Keratinocyte (primary cell): ENCODE results near the gene RNF144B. TPM values are rescaled to one million over a fixed set of nuclear protein-coding genes. Genes with fewer than 3 reads are reported as not detected.

Experiments used
- DNase-seq: peaks from one replicate; pipeline ENCODE4 v3.0.0-alpha.2; 2011; ENCODE audit warnings: low read depth, missing footprints, low spot score
- FAIRE-seq: peaks from 2 replicates; lab custom pipeline; 2011; peaks lifted over from hg19 to GRCh38; lab: Jason Lieb, UNC
- H2AFZ ChIP-seq: 2 replicates; pipeline ENCODE4 v1.6.0; 2012; ENCODE audit warnings: low read length, control low read depth, inconsistent platforms; ENCODE audit not compliant: control insufficient read depth
- H3K27ac ChIP-seq: 2 replicates; pipeline ENCODE4 v1.5.1; 2011; ENCODE audit warnings: low read length; ENCODE audit not compliant: control insufficient read depth, insufficient read depth
- H3K27me3 ChIP-seq: 3 replicates; pipeline ENCODE4 v1.6.0; 2011; ENCODE audit warnings: low read length; ENCODE audit not compliant: control insufficient read depth, insufficient read depth; ENCODE audit errors: extremely low read depth
- H3K36me3 ChIP-seq, 2 experiments: 2 replicates in 1 of 2; 3 replicates in 1 of 2; pipeline ENCODE4 v1.5.1; 2011; ENCODE audit warnings: low read length in 2 of 2, mild to moderate bottlenecking in 1 of 2; ENCODE audit not compliant: control insufficient read depth in 2 of 2, insufficient read depth in 2 of 2; ENCODE audit errors: extremely low read depth in 1 of 2
- H3K4me1 ChIP-seq: 3 replicates; pipeline ENCODE4 v1.5.1; 2011; ENCODE audit warnings: low read length; ENCODE audit not compliant: control insufficient read depth, insufficient read depth; ENCODE audit errors: extremely low read depth
- H3K4me2 ChIP-seq: 3 replicates; pipeline ENCODE4 v1.6.0; 2011; ENCODE audit warnings: low read depth, low read length; ENCODE audit not compliant: control insufficient read depth, insufficient read depth; ENCODE audit errors: extremely low read depth
- H3K4me3 ChIP-seq, 3 experiments: fragments of 200-600 bp in 1 of 3; sonication (generic) in 1 of 3; 2 replicates in 2 of 3; 3 replicates in 1 of 3; pipeline ENCODE4 v1.5.1; 2011 to 2016; ENCODE audit warnings: low read length in 3 of 3, mild to moderate bottlenecking in 3 of 3, control low read depth in 2 of 3, inconsistent platforms in 1 of 3, low read depth in 1 of 3, mixed read lengths in 1 of 3, mixed run types in 1 of 3, moderate library complexity in 1 of 3; ENCODE audit not compliant: control insufficient read depth in 2 of 3, insufficient read depth in 2 of 3; ENCODE audit errors: extremely low read depth in 1 of 3
- H3K79me2 ChIP-seq: 2 replicates; pipeline ENCODE4 v1.6.0; 2012; ENCODE audit warnings: low read length; ENCODE audit not compliant: control insufficient read depth, insufficient read depth
- H3K9ac ChIP-seq: 3 replicates; pipeline ENCODE4 v1.6.0; 2011; ENCODE audit warnings: low read length; ENCODE audit not compliant: control insufficient read depth, insufficient read depth; ENCODE audit errors: extremely low read depth
- H3K9me1 ChIP-seq: 3 replicates; pipeline ENCODE4 v1.6.0; 2011; ENCODE audit warnings: low read length; ENCODE audit not compliant: control insufficient read depth, insufficient read depth; ENCODE audit errors: extremely low read depth
- H3K9me3 ChIP-seq: 2 replicates; pipeline ENCODE4 v1.5.1; 2012; ENCODE audit warnings: low read depth, low read length; ENCODE audit not compliant: control insufficient read depth
- H4K20me1 ChIP-seq: 3 replicates; pipeline ENCODE4 v1.6.0; 2011; ENCODE audit warnings: low read length; ENCODE audit not compliant: control insufficient read depth, insufficient read depth; ENCODE audit errors: extremely low read depth
- EZH2 ChIP-seq: IDR thresholded peaks from one replicate; pipeline ENCODE4 v1.6.1; 2012; ENCODE audit warnings: inconsistent platforms, mild to moderate bottlenecking, low read length, moderate library complexity
- dilution Hi-C: fragments of 300-500 bp; cut with MboI; formaldehyde crosslinking; loops from one replicate; pipeline ENCODE4 v1.7.0; 2020; ENCODE audit warnings: low sequenced_read_pairs; ENCODE audit not compliant: extremely low pct_ligation_motif_present
- polyA plus RNA-seq, 5 experiments: library from polyadenylated mRNA; depleted of rRNA in 3 of 5; stranded (reverse) in 3 of 5; stranded (forward) in 1 of 5; unstranded in 1 of 5; fragments of >200 nt; gene quantifications; 1 replicate in 1 of 5; 2 replicates in 3 of 5; 3 replicates in 1 of 5; pipeline versions ENCODE4 v1.2.1 to v1.2.3, GENCODE V29; 2011 to 2012; ENCODE audit warnings: missing spikeins in 2 of 5, low read depth in 1 of 5, low replicate concordance in 1 of 5
- TF ChIP-seq, protein P1 (sequence below), 3 experiments: IDR thresholded peaks in 1 of 3; conservative IDR thresholded peaks in 1 of 3; optimal IDR thresholded peaks in 1 of 3; 2 replicates in 2 of 3; 3 replicates in 1 of 3; pipeline versions ENCODE3 to v1.5.1; 2011; ENCODE audit warnings: low read length in 3 of 3, mild to moderate bottlenecking in 3 of 3, moderate library complexity in 2 of 3, control low read depth in 1 of 3, inconsistent platforms in 1 of 3; ENCODE audit not compliant: insufficient read depth in 2 of 3; ENCODE audit errors: extremely low read depth in 1 of 3

The RNF144B gene
- polyA plus RNA-seq, 1 donor (not counting 4 experiments of a cell fraction or from before 2014, with no cell fraction given), result 9.0 TPM

DNA sequence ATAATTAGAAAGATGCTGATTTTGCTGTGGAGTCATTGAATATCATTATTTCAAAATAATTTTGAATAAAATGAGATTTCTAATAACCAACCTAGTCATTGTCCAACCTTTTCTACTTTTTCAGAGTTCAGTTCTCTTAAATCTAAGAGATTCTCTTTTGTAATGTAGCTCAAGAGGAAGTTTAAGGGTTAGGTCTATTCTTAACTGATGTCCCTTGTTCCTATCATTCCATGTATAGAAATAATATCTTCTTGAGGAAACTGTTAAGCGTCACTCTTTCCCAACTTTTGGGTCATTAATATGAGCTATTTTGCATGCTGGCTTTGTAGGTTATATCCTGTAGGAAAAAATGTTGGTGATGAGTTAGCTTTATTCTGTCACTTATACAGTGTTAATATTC, 27.0 kb downstream of the RNF144B start:
- H3K79me2 ChIP-seq, result peaks cover 32% of the 10 kb centered on the region
- no peak overlapping the region for H3K9ac ChIP-seq
- H4K20me1 ChIP-seq, result no peaks in the 10 kb centered on the region
- H3K9me3 ChIP-seq, result no peaks in the 10 kb centered on the region
- no peak overlapping the region for H3K27ac ChIP-seq
- H3K36me3 ChIP-seq, result peaks cover 3 to 5% of the 10 kb centered on the region in 2 experiments
- no peak overlapping the region for H2AFZ ChIP-seq
- H3K9me1 ChIP-seq, result no peaks in the 10 kb centered on the region
- FAIRE-seq (no peak), DNase-seq (no peak)
- H3K27me3 ChIP-seq, result no peaks in the 10 kb centered on the region
- H3K4me2 ChIP-seq, result no peak overlapping the region
- dilution Hi-C loops, result no loop called here
- peaks cover 14% of the 10 kb centered on the region for H3K4me1 ChIP-seq
- no peak overlapping the region for H3K4me3 ChIP-seq
- TF ChIP-seq, protein P1, sequence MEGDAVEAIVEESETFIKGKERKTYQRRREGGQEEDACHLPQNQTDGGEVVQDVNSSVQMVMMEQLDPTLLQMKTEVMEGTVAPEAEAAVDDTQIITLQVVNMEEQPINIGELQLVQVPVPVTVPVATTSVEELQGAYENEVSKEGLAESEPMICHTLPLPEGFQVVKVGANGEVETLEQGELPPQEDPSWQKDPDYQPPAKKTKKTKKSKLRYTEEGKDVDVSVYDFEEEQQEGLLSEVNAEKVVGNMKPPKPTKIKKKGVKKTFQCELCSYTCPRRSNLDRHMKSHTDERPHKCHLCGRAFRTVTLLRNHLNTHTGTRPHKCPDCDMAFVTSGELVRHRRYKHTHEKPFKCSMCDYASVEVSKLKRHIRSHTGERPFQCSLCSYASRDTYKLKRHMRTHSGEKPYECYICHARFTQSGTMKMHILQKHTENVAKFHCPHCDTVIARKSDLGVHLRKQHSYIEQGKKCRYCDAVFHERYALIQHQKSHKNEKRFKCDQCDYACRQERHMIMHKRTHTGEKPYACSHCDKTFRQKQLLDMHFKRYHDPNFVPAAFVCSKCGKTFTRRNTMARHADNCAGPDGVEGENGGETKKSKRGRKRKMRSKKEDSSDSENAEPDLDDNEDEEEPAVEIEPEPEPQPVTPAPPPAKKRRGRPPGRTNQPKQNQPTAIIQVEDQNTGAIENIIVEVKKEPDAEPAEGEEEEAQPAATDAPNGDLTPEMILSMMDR (optimal IDR thresholded peaks at IDR 0.05 in 1 of 3, IDR thresholded peaks at IDR 0.05 in 1 of 3, conservative IDR thresholded peaks at IDR 0.05 in 1 of 3; ENCODE audit: extremely low read depth in 1 of 3, insufficient read depth in 2 of 3, low read length in 3 of 3), result no peak
- no peak for TF ChIP-seq EZH2

DNA sequence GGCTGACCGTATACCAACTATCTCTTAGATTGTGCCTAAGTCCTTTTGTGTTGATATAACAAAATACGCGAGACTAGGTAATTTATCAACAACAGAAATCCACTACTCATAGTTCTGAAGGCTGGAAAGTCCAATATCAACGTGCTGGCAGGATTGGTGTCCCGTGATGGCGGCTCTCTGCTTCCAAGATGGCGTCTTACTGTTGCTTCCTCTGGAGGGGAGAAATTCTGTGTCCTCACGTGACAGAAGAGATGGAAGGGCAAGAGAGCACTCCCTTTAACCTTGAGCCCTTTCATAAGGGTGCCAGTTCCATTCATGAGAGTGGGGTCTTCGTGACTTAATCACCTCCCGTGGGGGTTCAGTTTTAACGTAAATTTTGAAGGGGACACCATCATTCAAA, 28.1 kb downstream of the RNF144B start:
- H3K79me2 ChIP-seq, result peaks cover 34% of the 10 kb centered on the region
- H4K20me1 ChIP-seq, result no peaks in the 10 kb centered on the region
- no peak overlapping the region for H3K4me2 ChIP-seq
- dilution Hi-C loops, result no loop called here
- H3K4me3 ChIP-seq, result no peak overlapping the region
- H2AFZ ChIP-seq, result no peak overlapping the region
- no peaks in the 10 kb centered on the region for H3K27me3 ChIP-seq
- FAIRE-seq (no peak), DNase-seq (no peak)
- H3K36me3 ChIP-seq, result peaks cover 3 to 5% of the 10 kb centered on the region in 2 experiments
- TF ChIP-seq EZH2, result no peak
- TF ChIP-seq, protein P1 (optimal IDR thresholded peaks at IDR 0.05 in 1 of 3, IDR thresholded peaks at IDR 0.05 in 1 of 3, conservative IDR thresholded peaks at IDR 0.05 in 1 of 3; ENCODE audit: extremely low read depth in 1 of 3, insufficient read depth in 2 of 3, low read length in 3 of 3), result no peak
- H3K9me3 ChIP-seq, result no peaks in the 10 kb centered on the region
- no peak overlapping the region for H3K9ac ChIP-seq
- no peak overlapping the region for H3K27ac ChIP-seq
- no peaks in the 10 kb centered on the region for H3K9me1 ChIP-seq
- peaks cover 10% of the 10 kb centered on the region for H3K4me1 ChIP-seq
